Peyer's patch (tissue), 4 donors: Measurements from ENCODE around the gene RGS19.

Experiments used
- CTCF ChIP-seq, 6 experiments: fragments of 450-650 bp in 4 of 6; fragments of 200-600 bp in 2 of 6; sonication (generic) in 1 of 6; IDR thresholded peaks; one replicate each; pipeline ENCODE4 v1.5.1; 2017 to 2019; ENCODE audit warnings: antibody characterized with exemption in 6 of 6, mild to moderate bottlenecking in 3 of 6, moderate library complexity in 1 of 6
- POLR2A ChIP-seq, 2 donors: fragments of 450-650 bp; IDR thresholded peaks; one replicate each; pipeline ENCODE4 v1.5.1; 2017; ENCODE audit warnings: antibody characterized with exemption in 2 of 2, mild to moderate bottlenecking in 2 of 2, moderate library complexity in 2 of 2

- TF ChIP-seq CTCF (IDR thresholded peaks at IDR 0.05) = no peak
- no peak for TF ChIP-seq POLR2A (IDR thresholded peaks at IDR 0.05)
Observed at GRCh38 chr20:64080813-64081623, 1.7 kb upstream of the RGS19 start.
